ENCODE data around the gene AQP5. TPM values are rescaled to one million over a fixed set of nuclear protein-coding genes. Genes with fewer than 3 reads are reported as not detected.

Gene AQP5
- polyA plus RNA-seq, 4 donors, result 0.12 TPM; not detected in 2

DNA sequence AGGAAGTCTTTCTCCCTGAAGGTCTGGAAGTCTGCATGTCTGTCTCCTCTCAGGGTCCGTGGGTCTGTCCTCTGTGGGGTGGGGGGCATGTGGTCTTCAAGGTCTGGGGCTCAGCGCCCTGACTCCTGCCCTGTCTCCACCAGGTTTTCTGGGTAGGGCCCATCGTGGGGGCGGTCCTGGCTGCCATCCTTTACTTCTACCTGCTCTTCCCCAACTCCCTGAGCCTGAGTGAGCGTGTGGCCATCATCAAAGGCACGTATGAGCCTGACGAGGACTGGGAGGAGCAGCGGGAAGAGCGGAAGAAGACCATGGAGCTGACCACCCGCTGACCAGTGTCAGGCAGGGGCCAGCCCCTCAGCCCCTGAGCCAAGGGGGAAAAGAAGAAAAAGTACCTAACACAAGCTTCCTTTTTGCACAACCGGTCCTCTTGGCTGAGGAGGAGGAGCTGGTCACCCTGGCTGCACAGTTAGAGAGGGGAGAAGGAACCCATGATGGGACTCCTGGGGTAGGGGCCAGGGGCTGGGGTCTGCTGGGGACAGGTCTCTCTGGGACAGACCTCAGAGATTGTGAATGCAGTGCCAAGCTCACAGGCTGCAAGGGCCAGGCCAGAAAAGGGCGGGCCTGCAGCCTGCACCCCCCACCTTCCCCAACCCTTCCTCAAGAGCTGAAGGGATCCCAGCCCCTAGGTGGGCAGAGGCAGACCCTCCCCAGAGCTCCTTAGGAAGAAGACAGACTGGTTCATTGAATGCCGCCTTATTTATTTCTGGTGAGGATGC lies 3.4 kb downstream of the AQP5 start:
- FAIRE-seq, result no peak
- WGBS, 3 donors, result 53 to 63% (median 55%) methylated on average over 13 of the region's 13 CpGs
- Histone ChIP-seq H3K27me3 (ENCODE audit: control insufficient read depth in 3 of 3, insufficient read depth in 3 of 3, low read length in 3 of 3) (peaks cover 7 to 79% (median 12%) of the 10 kb centered on the region in 3 donors), H3K4me3 (ENCODE audit: low read depth in 1 of 3, low read length in 3 of 3) (no peak overlapping the region), H3K9me3 (ENCODE audit: control insufficient read depth in 2 of 2, insufficient read depth in 1 of 2, low read depth in 1 of 2, low read length in 1 of 2) (no peaks in the 10 kb centered on the region), H3K27ac (ENCODE audit: low read depth in 1 of 3, low read length in 2 of 3) (no peak overlapping the region), H3K36me3 (ENCODE audit: control insufficient read depth in 3 of 3, insufficient read depth in 2 of 3, low read depth in 1 of 3, low read length in 3 of 3) (no peaks in the 10 kb centered on the region), H3K4me1 (ENCODE audit: control insufficient read depth in 3 of 3, insufficient read depth in 2 of 3, low read depth in 1 of 3, low read length in 2 of 3) (peaks cover 0 to 10% (median 0%) of the 10 kb centered on the region in 3 donors)
- no peak for DNase-seq

- DNase-seq (no peak), FAIRE-seq (no peak)
- Histone ChIP-seq H3K9me3 (ENCODE audit: control insufficient read depth in 2 of 2, insufficient read depth in 1 of 2, low read depth in 1 of 2, low read length in 1 of 2) (no peaks in the 10 kb centered on the region), H3K4me1 (ENCODE audit: control insufficient read depth in 3 of 3, insufficient read depth in 2 of 3, low read depth in 1 of 3, low read length in 2 of 3) (peaks cover 0 to 10% (median 0%) of the 10 kb centered on the region in 3 donors), H3K36me3 (ENCODE audit: control insufficient read depth in 3 of 3, insufficient read depth in 2 of 3, low read depth in 1 of 3, low read length in 3 of 3) (no peaks in the 10 kb centered on the region), H3K27me3 (ENCODE audit: control insufficient read depth in 3 of 3, insufficient read depth in 3 of 3, low read length in 3 of 3) (peaks cover 4 to 73% (median 7%) of the 10 kb centered on the region in 3 donors), H3K27ac (ENCODE audit: low read depth in 1 of 3, low read length in 2 of 3) (no peak overlapping the region), H3K4me3 (ENCODE audit: low read depth in 1 of 3, low read length in 3 of 3) (no peak overlapping the region)
- WGBS, 3 donors, result 57 to 63% (median 58%) methylated on average over 6 of the region's 6 CpGs
These were observed 4.2 kb downstream of the AQP5 start for GRCh38 chr12:49965836-49966235.

- Histone ChIP-seq H3K9me3 (ENCODE audit: control insufficient read depth in 2 of 2, insufficient read depth in 1 of 2, low read depth in 1 of 2, low read length in 1 of 2) (no peaks in the 10 kb centered on the region), H3K27ac (ENCODE audit: low read depth in 1 of 3, low read length in 2 of 3) (no peak overlapping the region), H3K4me1 (ENCODE audit: control insufficient read depth in 3 of 3, insufficient read depth in 2 of 3, low read depth in 1 of 3, low read length in 2 of 3) (peaks cover 0 to 10% (median 0%) of the 10 kb centered on the region in 3 donors), H3K4me3 (ENCODE audit: low read depth in 1 of 3, low read length in 3 of 3) (no peak overlapping the region), H3K36me3 (ENCODE audit: control insufficient read depth in 3 of 3, insufficient read depth in 2 of 3, low read depth in 1 of 3, low read length in 3 of 3) (no peaks in the 10 kb centered on the region), H3K27me3 (ENCODE audit: control insufficient read depth in 3 of 3, insufficient read depth in 3 of 3, low read length in 3 of 3) (peaks cover 2 to 67% (median 7%) of the 10 kb centered on the region in 3 donors)
- FAIRE-seq (no peak), DNase-seq (no peak)
- 22 to 31% (median 29%) methylated on average over 16 of the region's 16 CpGs for WGBS, 3 donors
These were observed 4.9 kb downstream of the AQP5 start for GRCh38 chr12:49966511-49967041.

DNA sequence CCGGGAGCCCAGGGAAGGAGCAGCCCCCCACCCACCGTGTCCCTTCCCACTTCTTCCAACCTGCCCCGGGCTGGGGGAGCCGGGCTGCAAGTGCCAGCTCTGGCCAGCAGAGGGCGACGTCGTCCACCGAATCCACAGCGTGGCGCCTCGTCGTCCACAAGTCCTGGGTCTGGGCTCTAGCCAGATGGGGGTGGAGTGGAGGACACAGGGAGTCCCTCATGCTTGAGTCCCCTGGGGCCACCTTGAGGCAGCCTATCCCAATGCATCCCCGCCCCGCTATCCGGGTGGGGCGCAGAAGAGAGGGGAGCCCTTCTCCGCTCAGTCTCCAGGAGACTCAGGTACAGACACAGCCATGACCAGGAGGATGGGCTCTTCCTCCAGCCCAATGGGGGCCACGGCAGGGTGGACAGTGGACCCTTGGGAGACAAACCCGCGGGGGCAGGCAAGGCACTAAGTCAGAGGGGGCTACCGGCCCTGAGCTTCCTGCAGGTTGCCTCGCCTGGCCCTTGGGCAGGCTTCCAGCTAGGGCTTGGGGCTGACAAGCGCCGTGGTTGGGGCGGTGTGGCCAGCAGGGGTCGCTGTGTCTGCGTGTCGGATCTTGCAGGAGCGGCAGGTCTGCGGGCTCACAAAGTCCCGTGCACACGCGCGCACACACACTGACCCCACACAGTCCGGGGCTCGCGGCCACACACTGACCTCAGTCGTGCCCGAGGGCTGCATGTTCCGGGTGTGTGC lies 5.5 kb downstream of the AQP5 start:
- Histone ChIP-seq H3K27ac (ENCODE audit: low read depth in 1 of 3, low read length in 2 of 3) (no peak overlapping the region), H3K36me3 (ENCODE audit: control insufficient read depth in 3 of 3, insufficient read depth in 2 of 3, low read depth in 1 of 3, low read length in 3 of 3) (no peaks in the 10 kb centered on the region), H3K27me3 (ENCODE audit: control insufficient read depth in 3 of 3, insufficient read depth in 3 of 3, low read length in 3 of 3) (peaks cover 1 to 63% (median 2%) of the 10 kb centered on the region in 3 donors), H3K4me3 (ENCODE audit: low read depth in 1 of 3, low read length in 3 of 3) (peak overlapping the region in 2 of 3 donors; percentile 14 to 34), H3K9me3 (ENCODE audit: control insufficient read depth in 2 of 2, insufficient read depth in 1 of 2, low read depth in 1 of 2, low read length in 1 of 2) (no peaks in the 10 kb centered on the region), H3K4me1 (ENCODE audit: control insufficient read depth in 3 of 3, insufficient read depth in 2 of 3, low read depth in 1 of 3, low read length in 2 of 3) (peaks cover 0 to 10% (median 0%) of the 10 kb centered on the region in 3 donors)
- DNase-seq, result peak; percentile 80 to 95
- FAIRE-seq, result no peak
- WGBS, 3 donors, result 2 to 3% (median 2%) methylated on average over 33 to 40 of the region's 40 CpGs

DNA sequence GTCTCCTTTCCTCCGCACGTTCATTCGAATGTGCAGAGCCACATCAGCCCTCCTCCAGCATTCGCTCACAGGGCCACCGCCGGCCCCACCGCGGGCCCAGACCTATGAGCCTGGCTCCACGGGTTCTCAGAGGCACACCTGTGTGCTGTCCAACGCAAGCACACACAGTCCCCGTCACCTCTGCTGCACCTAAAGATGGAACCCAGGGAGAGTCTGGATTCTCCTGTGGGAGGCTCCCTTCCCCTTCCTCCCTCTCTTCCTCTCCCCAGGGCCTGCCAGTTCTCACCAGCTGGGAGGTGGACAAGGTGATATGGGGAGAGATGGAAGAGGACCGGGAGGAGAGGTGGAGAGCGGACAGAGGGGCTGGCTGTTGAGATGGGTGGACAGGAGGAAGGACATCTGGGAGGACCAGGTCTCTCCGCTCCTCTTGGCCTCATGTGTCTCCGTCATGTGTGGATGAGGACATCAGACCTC lies 6.1 kb downstream of the AQP5 start:
- FAIRE-seq, result no peak
- H3K9me3 ChIP-seq (ENCODE audit: control insufficient read depth in 2 of 2, insufficient read depth in 1 of 2, low read depth in 1 of 2, low read length in 1 of 2), result no peaks in the 10 kb centered on the region
- no peak overlapping the region for H3K27ac ChIP-seq (ENCODE audit: low read depth in 1 of 3, low read length in 2 of 3)
- peaks cover 0 to 10% (median 0%) of the 10 kb centered on the region in 3 donors for H3K4me1 ChIP-seq (ENCODE audit: control insufficient read depth in 3 of 3, insufficient read depth in 2 of 3, low read depth in 1 of 3, low read length in 2 of 3)
- 27 to 36% (median 34%) methylated on average over 12 to 15 of the region's 15 CpGs for WGBS, 3 donors
- no peaks in the 10 kb centered on the region for H3K36me3 ChIP-seq (ENCODE audit: control insufficient read depth in 3 of 3, insufficient read depth in 2 of 3, low read depth in 1 of 3, low read length in 3 of 3)
- H3K4me3 ChIP-seq (ENCODE audit: low read depth in 1 of 3, low read length in 3 of 3), result peak overlapping the region in 2 of 3 donors; percentile 14 to 34
- DNase-seq, result no peak
- H3K27me3 ChIP-seq (ENCODE audit: control insufficient read depth in 3 of 3, insufficient read depth in 3 of 3, low read length in 3 of 3), result peaks cover 0 to 58% (median 2%) of the 10 kb centered on the region in 3 donors

DNA sequence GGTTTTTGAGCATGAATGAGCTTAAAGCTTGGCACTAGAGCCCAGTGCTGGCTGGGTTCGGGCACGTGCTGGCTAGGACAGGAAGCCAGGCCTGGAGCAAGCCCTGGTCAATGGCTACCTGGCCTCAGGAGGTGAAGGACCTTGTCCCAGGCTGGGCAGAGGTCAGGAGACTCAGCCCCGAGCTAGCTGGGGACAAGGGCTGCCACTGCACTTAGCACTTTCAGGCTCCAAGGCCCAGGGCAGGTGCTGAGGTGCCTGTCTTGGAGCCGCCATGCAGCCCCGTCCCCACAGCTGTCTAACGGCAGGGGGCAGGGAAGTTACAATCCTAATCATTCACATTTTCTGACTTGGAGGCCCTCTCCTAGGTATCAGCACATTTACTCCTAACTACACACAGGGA lies 6.8 kb downstream of the AQP5 start:
- H3K9me3 ChIP-seq (ENCODE audit: control insufficient read depth in 2 of 2, insufficient read depth in 1 of 2, low read depth in 1 of 2, low read length in 1 of 2), result no peaks in the 10 kb centered on the region
- peaks cover 0 to 16% (median 0%) of the 10 kb centered on the region in 3 donors for H3K4me1 ChIP-seq (ENCODE audit: control insufficient read depth in 3 of 3, insufficient read depth in 2 of 3, low read depth in 1 of 3, low read length in 2 of 3)
- no peak overlapping the region for H3K27ac ChIP-seq (ENCODE audit: low read depth in 1 of 3, low read length in 2 of 3)
- H3K27me3 ChIP-seq (ENCODE audit: control insufficient read depth in 3 of 3, insufficient read depth in 3 of 3, low read length in 3 of 3), result peaks cover 0 to 52% (median 1%) of the 10 kb centered on the region in 3 donors
- DNase-seq (no peak), FAIRE-seq (no peak)
- no peak overlapping the region for H3K4me3 ChIP-seq (ENCODE audit: low read depth in 1 of 3, low read length in 3 of 3)
- 68 to 86% (median 84%) methylated on average over 6 of the region's 6 CpGs for WGBS, 3 donors
- H3K36me3 ChIP-seq (ENCODE audit: control insufficient read depth in 3 of 3, insufficient read depth in 2 of 3, low read depth in 1 of 3, low read length in 3 of 3), result no peaks in the 10 kb centered on the region

GRCh38 chr12:49969027-49969426 lies 7.4 kb downstream of the AQP5 start:
- H3K27ac ChIP-seq (ENCODE audit: low read depth in 1 of 3, low read length in 2 of 3), result no peak overlapping the region
- H3K36me3 ChIP-seq (ENCODE audit: control insufficient read depth in 3 of 3, insufficient read depth in 2 of 3, low read depth in 1 of 3, low read length in 3 of 3), result no peaks in the 10 kb centered on the region
- H3K4me1 ChIP-seq (ENCODE audit: control insufficient read depth in 3 of 3, insufficient read depth in 2 of 3, low read depth in 1 of 3, low read length in 2 of 3), result peaks cover 0 to 21% (median 0%) of the 10 kb centered on the region in 3 donors
- FAIRE-seq (no peak), DNase-seq (no peak)
- H3K27me3 ChIP-seq (ENCODE audit: control insufficient read depth in 3 of 3, insufficient read depth in 3 of 3, low read length in 3 of 3), result peaks cover 0 to 46% (median 0%) of the 10 kb centered on the region in 3 donors
- no peaks in the 10 kb centered on the region for H3K9me3 ChIP-seq (ENCODE audit: control insufficient read depth in 2 of 2, insufficient read depth in 1 of 2, low read depth in 1 of 2, low read length in 1 of 2)
- 73 to 77% (median 75%) methylated on average over 5 of the region's 5 CpGs for WGBS, 3 donors
- no peak overlapping the region for H3K4me3 ChIP-seq (ENCODE audit: low read depth in 1 of 3, low read length in 3 of 3)
